Endothelial cell of umbilical vein (primary cell): ENCODE results near the gene LCN15.

Source experiments
- EZH2 ChIP-seq: IDR thresholded peaks from 2 replicates; pipeline ENCODE4 v1.6.1; 2012; ENCODE audit warnings: borderline replicate concordance, low read depth, mild to moderate bottlenecking, moderate library complexity, low read length, inconsistent platforms; ENCODE audit not compliant: severe bottlenecking
- FOS ChIP-seq: IDR thresholded peaks from 2 replicates; pipeline ENCODE4 v1.6.1; 2011; ENCODE audit warnings: mild to moderate bottlenecking, low read length, moderate library complexity, borderline replicate concordance; ENCODE audit not compliant: insufficient read depth
- JUN ChIP-seq: IDR thresholded peaks from 2 replicates; pipeline ENCODE4 v1.6.1; 2011; ENCODE audit warnings: borderline replicate concordance, low read depth; ENCODE audit not compliant: insufficient read length, insufficient read depth
- MYC ChIP-seq: IDR thresholded peaks from one replicate; pipeline ENCODE4 v1.6.1; 2011; ENCODE audit warnings: mild to moderate bottlenecking, low read depth, low read length
- POLR2A ChIP-seq: IDR thresholded peaks from 2 replicates; pipeline ENCODE4 v1.6.1; 2012; ENCODE audit warnings: low read depth, mild to moderate bottlenecking, control low read depth, low read length
- POLR2AphosphoS5 ChIP-seq: IDR thresholded peaks from 2 replicates; pipeline ENCODE4 v1.6.1; 2012; ENCODE audit warnings: low read depth, mild to moderate bottlenecking, control low read depth, low read length, moderate library complexity; ENCODE audit not compliant: insufficient read depth
- TF ChIP-seq, protein P1 (sequence below), 2 donors: IDR thresholded peaks; 1 replicate in 1 of 2; 2 replicates in 1 of 2; pipeline ENCODE4 v1.5.1; 2011; ENCODE audit warnings: low read length in 2 of 2, mild to moderate bottlenecking in 2 of 2, moderate library complexity in 2 of 2, control low read depth in 1 of 2, inconsistent platforms in 1 of 2, low read depth in 1 of 2; ENCODE audit not compliant: insufficient read depth in 1 of 2; ENCODE audit errors: extremely low read depth in 1 of 2
- TF ChIP-seq, protein P2 (sequence below): IDR thresholded peaks from 2 replicates; pipeline ENCODE4 v1.6.1; 2011; ENCODE audit not compliant: insufficient read depth, insufficient read length

DNA sequence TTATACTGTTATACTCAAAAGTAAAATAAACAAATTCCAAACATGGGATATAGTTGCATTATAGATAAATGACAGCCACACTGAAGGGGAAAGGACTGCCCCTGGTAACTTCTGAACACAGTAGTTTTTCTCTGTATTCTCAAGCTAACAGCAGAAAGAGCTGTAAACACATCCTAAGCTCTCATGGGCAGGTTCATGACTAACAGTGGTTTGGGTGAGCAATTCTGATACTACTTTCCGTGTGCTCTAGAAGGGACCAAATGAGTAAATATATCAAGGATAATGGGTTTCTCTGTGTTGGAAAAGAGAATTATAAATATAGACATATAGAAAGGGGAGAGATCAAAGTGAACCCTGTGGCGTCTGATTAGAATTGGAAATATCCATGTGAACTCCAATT, 13.8 kb downstream of the LCN15 start:
- TF ChIP-seq, protein P1, sequence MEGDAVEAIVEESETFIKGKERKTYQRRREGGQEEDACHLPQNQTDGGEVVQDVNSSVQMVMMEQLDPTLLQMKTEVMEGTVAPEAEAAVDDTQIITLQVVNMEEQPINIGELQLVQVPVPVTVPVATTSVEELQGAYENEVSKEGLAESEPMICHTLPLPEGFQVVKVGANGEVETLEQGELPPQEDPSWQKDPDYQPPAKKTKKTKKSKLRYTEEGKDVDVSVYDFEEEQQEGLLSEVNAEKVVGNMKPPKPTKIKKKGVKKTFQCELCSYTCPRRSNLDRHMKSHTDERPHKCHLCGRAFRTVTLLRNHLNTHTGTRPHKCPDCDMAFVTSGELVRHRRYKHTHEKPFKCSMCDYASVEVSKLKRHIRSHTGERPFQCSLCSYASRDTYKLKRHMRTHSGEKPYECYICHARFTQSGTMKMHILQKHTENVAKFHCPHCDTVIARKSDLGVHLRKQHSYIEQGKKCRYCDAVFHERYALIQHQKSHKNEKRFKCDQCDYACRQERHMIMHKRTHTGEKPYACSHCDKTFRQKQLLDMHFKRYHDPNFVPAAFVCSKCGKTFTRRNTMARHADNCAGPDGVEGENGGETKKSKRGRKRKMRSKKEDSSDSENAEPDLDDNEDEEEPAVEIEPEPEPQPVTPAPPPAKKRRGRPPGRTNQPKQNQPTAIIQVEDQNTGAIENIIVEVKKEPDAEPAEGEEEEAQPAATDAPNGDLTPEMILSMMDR (IDR thresholded peaks at IDR 0.05; ENCODE audit: extremely low read depth in 1 of 2, insufficient read depth in 1 of 2, low read depth in 1 of 2, low read length in 2 of 2) = no peak
- TF ChIP-seq, protein P2, sequence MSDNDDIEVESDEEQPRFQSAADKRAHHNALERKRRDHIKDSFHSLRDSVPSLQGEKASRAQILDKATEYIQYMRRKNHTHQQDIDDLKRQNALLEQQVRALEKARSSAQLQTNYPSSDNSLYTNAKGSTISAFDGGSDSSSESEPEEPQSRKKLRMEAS = no peak
- TF ChIP-seq EZH2 (no peak), POLR2A (no peak), POLR2AphosphoS5 (no peak), FOS (no peak), JUN (no peak), MYC (no peak)
